GM21390 (cell line): ENCODE measurements around the gene ETV6.

ENCODE experiments used
- ATAC-seq: cut with Tn5 transposase; IDR thresholded peaks from one replicate; pipeline ENCODE4 v1.9.1; 2021; ENCODE audit not compliant: unreplicated experiment

The ETV6 gene

DNA sequence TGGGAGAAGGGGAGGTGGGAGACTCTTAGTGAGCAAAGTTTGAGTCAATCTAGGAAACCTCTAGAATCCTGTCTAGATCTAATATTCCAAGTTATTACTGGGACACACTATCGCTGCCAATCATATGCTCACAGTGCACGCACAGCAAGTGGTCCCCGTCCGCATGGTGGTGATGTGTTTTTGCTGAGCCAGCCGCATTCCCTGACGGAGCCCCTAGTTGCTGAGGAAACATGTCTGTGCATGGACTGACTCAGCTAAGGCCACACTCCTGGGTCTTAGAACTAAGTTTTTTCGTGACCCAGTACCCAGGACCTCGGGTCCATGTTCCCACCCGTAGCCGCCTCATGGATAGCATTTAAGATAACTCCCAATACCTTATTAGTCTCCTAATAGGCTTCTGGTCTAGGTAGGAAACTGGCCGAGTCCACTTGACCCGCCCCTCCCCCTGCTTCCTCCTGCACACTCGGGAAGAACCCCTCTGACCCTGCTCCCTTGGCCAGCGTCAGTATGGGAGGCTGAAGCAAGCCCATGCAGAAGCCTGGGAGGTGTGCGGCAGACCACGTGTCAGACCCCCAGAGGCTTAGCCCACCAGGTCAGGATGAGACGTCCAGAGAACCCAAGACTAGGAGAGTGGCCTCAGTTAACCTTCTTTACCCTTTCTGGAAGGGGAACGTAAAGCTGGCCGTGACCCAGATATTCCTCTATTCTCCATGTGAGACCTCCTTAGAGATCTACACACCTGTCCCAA lies 200.5 kb downstream of the ETV6 start:
- no peak for ATAC-seq

DNA sequence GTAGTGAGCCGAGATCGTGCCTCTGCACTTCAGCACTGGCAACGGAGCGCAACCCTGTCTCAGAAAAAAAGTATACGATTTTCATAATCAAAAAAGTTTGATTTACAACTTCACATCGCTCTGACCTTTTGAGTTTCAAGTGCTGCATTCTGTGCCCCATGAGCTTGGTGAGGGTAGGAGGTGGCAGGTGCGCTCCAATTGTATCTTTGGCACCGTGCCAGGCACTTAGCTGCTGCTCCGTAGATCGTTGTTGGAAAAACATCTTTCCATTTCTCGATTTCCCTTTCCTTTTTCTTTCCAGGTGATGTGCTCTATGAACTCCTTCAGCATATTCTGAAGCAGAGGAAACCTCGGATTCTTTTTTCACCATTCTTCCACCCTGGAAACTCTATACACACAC lies 203.7 kb downstream of the ETV6 start:
- no peak for ATAC-seq

DNA sequence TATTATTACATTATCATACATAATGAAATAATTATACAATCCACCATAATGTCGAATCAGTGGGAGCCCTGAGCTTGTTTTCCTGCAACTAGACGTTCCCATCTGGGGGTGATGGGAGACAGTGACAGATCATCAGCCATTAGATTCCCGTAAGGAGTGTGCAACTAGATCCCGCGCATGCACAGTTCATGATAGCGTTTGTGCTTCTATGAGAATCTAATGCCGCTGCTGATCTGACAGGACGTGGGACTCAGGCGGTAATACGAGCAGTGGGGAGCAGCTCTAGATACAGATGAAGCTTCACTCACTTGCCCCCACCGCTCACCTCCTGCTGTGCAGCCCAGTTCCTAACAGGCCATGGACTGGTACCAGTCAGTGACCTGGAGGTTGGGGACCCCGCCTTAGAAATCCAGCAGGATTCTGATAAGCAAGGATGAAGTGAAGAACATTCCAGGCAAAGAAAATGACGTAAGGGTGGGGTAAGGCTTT lies 204.6 kb downstream of the ETV6 start:
- no peak for ATAC-seq

DNA sequence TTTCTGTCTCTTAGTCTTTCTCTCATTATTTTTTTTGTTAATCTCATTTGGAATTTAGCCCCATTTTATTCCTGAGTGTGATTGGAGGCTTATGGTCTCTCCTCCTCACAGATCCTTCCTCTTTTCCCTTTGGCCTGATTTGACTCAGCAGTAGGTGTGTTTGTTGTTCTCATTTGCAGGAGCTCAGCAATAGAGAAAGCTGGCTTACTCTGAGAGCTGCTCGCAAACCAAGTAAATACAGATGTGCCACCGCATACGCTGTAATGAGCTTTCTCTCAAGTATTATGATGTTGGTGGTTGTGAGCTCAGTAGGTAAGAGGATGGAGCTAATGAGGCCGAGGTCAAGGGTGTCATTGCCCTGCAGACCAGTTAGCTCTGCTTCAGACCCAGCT lies 206.5 kb downstream of the ETV6 start:
- ATAC-seq, result peak; percentile 42

DNA sequence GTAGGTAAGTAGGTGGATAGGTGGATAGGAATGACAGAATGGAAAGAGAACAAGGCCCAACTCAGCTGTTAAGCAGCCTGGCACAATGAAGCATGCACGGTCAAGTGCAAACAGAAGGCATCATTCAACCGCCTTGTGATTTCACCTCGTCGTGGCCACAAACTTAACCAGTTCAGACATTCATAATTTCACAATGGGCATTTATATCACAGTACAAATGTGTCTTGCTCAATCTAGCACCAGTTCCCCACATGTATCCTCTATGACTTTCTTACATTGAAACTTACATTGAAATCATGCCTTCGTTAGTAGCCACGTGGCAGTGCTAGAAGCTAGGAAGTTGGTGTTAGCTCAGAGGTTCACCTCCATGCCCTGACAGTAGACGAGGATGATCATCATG lies 207.5 kb downstream of the ETV6 start:
- no peak for ATAC-seq

DNA sequence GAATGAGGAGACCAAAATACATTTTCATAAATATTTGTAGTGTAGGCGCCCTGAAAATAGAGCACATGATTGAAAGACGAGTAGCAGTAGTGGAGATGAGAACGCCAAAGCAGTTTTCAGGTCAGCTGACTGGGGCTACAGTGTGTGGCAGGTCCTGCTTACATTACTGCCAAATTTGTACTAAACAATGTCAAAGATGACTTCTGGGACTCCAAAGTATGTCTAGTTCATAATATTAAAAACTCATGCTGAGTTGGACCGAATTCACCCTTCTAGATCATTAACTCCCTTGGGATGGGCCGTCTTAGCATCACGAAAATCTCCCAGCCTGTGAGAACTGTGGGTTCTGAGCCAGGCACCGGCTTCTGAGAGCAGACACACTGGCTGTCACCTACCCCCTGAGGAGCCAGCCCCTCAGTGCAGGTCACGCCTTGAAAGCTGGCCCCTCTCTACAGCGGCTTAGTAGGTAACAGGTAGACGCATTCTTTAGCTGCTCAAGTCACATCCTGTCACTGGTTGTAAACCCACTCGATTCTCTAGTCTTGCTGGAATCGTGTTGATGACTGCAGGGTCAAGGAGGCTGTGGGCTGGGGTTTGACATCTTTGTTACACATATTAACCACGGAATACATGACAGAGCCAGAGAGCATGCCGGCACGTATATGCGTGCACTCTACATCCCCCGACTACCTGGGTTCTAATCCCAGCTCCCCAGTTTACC lies 210.4 kb downstream of the ETV6 start:
- no peak for ATAC-seq

DNA sequence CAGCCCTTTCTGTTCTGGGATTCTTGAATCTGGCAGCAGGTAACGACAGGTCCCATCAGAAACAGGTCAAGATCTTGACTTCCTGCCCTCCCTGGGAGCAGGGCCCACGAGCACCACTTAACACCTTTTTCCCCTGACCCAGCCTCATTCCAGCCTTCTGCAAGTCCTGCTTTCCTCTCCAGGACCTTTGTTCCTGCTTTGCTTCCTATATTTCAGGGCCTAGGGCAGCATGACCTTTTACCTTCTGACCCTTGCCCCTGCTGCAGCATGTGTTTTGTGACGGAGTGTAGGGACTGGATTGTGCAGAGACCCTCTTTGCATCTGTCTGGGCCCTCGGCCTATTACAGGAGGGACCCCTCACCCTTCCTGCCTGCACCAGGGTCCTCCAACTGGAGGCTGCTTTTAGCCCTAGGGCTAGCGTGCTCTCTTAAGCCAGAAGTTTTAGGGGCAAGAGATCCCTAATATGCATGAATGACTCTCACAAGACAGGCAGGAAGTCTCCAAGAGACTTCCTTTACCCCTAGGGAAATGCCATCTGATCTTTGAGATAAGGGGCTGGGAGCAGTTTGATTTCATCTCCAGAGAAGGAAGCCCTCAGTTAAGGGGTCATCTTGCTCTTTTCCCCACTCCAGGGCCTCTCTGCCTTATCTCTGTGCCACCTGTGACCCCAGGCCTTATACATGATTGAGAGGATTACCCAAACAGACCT lies 211.8 kb downstream of the ETV6 start:
- ATAC-seq, result no peak

DNA sequence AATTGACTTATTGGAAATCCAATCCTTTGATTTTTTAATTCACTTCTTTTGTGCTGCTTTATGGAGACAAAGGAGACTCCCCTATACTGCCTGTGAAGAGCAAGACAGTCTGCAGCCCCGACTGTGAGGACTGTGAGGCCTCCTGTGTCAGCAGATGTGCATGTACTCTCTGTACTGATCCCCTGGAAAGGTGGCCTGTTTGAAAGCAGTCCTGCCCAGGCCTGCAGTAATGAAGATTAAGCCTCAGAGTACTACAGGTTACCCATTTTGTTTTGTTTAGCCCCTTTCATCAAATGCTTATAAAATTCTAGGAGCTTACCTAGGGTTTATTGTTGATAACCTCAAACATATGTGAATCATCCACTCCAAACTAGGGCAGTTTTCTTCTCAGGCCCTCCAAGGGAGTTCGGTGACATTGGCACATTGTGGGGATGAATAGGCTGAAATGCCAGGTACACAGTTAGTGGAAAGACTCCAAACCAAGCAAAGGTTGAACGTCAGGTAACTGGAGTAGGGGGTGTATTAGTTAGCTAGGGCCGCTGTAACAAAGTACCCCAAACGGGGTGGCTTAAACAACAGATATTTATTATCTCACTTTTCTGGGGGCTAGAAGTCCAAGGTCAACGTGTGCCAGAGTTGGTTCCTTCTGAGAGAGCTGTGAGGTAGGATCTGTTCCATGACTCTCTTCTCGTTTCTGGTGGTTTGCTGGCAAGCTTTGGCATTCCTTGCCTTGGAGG lies 212.6 kb downstream of the ETV6 start:
- no peak for ATAC-seq

DNA sequence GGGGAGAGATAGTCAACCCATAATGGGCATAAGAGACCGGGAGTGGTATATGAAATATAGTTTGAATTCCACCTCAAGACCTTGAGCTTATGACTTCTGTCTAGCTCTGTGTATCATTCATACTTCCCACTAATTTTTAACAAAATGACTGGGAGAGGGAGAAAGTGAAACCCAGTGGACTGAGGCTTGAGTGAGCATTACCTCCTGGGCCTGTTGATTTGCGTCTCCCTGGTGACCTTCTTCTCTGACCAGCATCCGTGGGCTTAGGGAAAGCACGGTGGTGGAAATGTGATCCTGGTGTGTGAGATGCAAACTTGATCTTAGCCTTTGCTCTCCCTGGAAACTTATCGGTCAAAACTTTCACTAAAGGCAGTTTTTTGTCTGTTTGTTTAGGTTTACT lies 213.3 kb downstream of the ETV6 start:
- peak; percentile 66 for ATAC-seq

DNA sequence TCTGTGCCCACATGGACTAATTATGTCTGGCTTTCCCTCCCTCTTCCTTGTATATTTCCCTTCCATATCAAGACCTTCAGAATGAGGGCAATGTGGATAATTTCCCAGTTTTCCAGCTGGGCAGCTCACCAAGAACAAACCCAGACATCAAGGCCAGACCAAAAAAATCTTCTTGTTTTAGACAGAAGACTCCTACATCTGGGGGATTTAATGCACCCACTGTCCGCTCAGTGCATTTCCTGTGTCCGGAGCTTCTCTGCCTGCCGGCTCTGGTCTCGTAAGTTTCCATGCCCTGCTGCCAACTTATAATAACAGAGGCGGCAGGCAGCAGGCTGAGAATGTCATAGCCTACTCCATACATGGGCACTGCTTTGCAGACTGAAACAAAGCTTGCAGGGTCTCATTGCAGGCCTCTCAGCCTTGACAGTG lies 214.0 kb downstream of the ETV6 start:
- ATAC-seq, result no peak

DNA sequence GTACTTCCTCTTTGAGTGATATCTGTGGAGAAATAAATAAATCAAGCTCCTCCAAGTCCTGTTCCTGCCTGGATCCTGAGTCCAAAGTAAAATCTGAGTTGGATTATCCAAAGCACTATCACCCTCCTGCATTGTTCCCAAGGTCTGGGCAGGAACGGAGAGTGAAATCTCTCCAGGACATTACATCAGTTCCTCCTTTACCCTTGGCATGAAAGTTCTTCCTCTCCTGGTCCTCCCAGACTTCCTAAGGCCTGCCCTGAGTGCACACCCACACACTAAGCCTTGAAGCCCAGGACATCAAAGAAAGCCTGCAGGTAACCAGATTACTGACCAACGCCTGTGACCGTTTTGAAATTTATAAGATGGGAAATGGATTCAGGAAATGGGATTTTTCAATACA lies 214.5 kb downstream of the ETV6 start:
- no peak for ATAC-seq

DNA sequence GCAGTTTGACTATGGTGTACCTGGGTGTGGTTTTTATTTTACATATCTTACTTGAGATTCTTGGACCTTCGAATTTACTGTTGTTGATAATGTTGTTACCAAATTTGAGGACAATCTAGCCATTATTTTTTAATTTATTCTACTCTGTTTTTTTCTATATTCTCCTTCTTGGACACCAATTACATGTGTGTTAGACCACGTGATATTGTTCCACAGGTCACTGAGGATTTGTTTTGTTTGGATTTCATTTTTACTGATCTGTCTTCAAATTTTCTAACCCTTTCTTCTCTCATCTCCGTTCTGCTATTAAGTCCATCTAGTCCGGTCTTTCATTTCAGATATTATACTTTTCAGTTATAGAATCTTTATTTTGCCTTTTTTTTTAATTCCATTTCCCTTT lies 216.3 kb downstream of the ETV6 start:
- ATAC-seq, result no peak

DNA sequence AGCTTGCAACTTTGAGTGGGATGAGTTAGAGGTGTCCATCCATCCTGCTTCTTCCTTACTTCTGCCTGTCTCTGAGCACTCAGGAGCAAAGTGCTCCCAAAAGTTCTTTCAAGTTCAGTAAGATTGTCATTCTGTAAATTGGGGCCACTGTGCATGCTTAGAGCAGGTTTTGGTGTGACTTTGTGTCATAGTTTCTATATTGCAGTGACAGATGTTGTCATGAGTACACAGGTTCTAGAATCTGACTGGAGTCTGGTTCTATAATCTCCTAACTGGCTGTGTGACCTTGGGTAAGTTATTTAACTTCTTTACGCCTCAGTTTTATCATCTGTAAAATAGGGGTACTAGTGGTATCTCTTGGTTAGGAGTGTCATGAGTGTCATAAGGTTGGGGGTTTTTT lies 218.6 kb downstream of the ETV6 start:
- ATAC-seq, result no peak

DNA sequence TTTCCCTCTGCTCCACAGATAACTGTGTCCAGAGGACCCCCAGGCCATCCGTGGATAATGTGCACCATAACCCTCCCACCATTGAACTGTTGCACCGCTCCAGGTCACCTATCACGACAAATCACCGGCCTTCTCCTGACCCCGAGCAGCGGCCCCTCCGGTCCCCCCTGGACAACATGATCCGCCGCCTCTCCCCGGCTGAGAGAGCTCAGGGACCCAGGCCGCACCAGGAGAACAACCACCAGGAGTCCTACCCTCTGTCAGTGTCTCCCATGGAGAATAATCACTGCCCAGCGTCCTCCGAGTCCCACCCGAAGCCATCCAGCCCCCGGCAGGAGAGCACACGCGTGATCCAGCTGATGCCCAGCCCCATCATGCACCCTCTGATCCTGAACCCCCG lies 219.9 kb downstream of the ETV6 start:
- ATAC-seq, result no peak

DNA sequence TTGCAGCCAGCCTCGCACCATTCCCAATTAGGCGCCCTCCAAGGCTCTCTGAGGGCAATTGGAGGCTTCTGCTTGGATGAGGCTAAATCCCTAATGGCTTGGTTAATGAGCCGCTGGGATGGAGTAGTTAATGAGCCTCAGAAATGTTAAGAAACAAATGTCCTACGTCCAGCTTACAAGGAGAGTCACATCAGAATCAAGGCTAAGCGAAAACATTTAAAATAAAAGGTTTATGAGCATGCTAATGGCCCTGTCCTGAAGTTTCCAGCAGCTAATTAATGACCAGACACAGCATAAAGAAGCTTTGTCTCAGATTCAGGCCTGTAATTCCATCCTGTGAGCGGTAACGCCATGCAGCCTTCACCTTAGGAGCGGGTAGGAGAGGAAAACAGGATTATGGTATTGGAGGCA lies 220.6 kb downstream of the ETV6 start:
- no peak for ATAC-seq

DNA sequence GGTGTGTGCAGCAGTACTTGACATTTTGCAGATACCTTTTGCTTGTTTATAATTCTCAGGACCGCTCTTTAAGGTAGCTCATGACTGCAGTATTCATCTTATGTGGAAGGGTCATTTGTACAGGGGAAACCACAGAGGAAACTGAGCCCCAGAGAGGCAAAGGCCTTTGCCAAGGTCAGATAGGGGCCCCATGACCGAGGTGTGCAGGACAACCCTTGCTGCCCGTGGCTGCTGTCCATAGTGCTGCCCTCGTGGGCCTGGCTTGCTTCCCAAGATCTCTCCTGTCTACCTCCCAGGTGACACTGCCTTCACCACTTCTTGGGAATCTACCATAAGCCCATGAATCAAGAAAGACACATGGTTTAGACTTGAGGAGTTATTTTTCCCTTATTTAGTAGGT lies 222.6 kb downstream of the ETV6 start:
- ATAC-seq, result no peak

DNA sequence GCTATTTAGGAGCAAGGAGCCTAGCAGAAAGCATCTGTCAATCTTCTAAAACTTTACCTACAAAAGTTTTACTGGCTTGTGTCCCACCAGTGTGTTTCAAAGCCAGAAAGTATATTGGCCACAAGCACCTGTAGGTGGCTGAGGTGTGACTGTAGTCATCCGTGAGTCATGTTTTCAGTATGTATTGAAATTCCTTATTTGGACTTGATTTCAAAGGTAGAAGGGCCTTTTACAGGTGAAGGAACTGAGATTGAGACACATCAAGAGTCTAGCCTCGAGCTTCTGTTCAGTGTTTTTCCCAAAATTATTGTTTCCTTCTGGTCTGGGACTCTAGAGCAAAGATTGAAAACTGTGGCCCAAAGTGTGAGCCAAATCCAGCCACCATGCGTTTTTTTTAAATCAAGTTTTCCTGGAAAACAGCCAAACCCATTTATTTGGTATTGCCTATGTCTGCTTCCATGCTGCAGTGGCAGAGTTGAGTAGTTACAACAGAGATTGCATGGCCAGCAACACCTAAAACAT lies 226.0 kb downstream of the ETV6 start:
- ATAC-seq, result no peak

DNA sequence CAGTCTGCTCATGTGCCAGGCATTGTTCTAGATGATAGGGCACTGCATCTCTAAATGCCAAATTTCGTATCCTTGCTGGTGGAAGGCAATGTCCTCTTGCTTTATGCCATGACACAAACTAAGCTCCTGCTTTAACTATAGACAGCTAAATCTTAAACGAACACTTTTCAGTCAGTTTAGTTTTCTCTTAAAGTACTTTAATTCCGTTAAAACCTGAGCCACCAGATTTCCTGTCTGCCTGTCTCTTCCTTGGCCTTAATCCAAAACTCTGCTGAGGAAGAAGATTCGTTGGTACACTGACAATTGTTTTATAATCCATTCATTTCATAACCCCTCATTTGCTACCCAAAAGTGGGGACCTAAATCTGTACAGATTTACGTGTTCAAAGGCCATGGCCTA lies 226.8 kb downstream of the ETV6 start:
- no peak for ATAC-seq

DNA sequence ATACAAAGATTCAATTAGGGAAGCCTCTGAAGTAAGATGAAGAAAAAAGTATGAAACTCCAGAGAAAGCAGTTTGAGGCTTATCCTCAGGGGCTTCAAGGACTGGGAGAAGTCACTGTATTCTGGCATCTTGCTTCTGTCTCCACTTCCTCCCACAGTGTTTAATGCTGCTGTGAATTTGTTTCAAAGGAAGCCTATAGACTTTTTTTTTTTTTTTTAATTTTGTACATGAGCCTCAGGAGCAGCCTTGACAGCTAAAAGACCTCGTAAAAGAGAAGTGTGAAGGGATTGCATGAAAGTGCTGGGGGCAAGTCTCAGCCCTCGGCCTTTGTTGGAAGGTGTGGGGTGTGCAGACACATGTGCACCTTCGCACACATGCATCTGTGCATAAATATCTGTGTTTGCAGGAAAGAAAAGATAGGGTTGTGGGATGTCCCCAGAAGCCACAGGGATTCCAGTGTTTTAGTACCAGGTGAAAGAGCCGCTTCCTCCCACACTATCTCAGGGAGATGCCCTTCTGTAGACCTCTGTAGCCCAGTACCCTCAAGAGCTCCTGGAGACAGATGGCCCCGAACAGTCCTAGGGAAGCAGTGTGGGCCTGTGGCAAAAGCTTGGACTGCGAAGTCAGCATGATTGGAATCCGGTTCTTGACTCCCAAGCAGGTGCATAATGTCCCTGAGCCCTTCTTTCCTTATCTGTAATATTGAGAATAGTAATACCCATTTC lies 227.8 kb downstream of the ETV6 start:
- ATAC-seq, result no peak
